T-helper 2 cell treated with Interferon-gamma antibody and Interleukin-4, amounts not matched to agents 100 ng/mL and 5 ng/mL, for 36 hours (primary cell): ENCODE data around the gene APOBEC3A. TPM values are rescaled to one million over a fixed set of nuclear protein-coding genes. Genes with fewer than 3 reads are reported as not detected.

Experiments
- total RNA-seq: library from RNA; stranded (reverse); gene quantifications from 2 replicates; pipeline ENCODE4 v1.2.3, GENCODE V29; 2022

The APOBEC3A gene
- total RNA-seq, 1 donor from 2014 or later, result not detected

Other genes with a start within 250 kb of the APOBEC3A start
- 472 and 473 TPM in 2 replicates for gene SUN2, start 201.6 kb upstream of the APOBEC3A start, total RNA-seq
- 6.7 and 6.8 TPM in 2 replicates for gene DNAL4, start 163.5 kb upstream of the APOBEC3A start, total RNA-seq
- gene NPTXR, start 113.6 kb upstream of the APOBEC3A start, total RNA-seq, result 0.93 and 0.95 TPM in 2 replicates
- gene CBX6, start 85.4 kb upstream of the APOBEC3A start, total RNA-seq, result 64.3 and 67.9 TPM in 2 replicates
- gene APOBEC3B, start 24.7 kb downstream of the APOBEC3A start, total RNA-seq, result 27.4 and 27.8 TPM in 2 replicates
- gene APOBEC3C, start 56.6 kb downstream of the APOBEC3A start, total RNA-seq, result 97.9 and 101 TPM in 2 replicates
- gene APOBEC3D, start 63.5 kb downstream of the APOBEC3A start, total RNA-seq, result 35.9 and 36.3 TPM in 2 replicates
- 28.3 and 28.7 TPM in 2 replicates for gene APOBEC3F, start 83.3 kb downstream of the APOBEC3A start, total RNA-seq
- gene APOBEC3G, start 119.7 kb downstream of the APOBEC3A start, total RNA-seq, result 72.5 and 75.8 TPM in 2 replicates
- 19.3 and 20.0 TPM in 2 replicates for gene APOBEC3H, start 139.6 kb downstream of the APOBEC3A start, total RNA-seq
- gene CBX7, start 195.1 kb downstream of the APOBEC3A start, total RNA-seq, result 10.1 and 10.5 TPM in 2 replicates